22Rv1 (cell line): ENCODE measurements around the gene TCF23.

ENCODE experiments used
- ZFX ChIP-seq: fragments of 450-650 bp; IDR thresholded peaks from 2 replicates; pipeline ENCODE4 v1.6.1; 2017; ENCODE audit warnings: antibody characterized with exemption, borderline replicate concordance
- TF ChIP-seq, protein P1 (sequence below): fragments of 450-650 bp; IDR thresholded peaks from 2 replicates; pipeline ENCODE4 v1.5.1; 2017; ENCODE audit warnings: mild to moderate bottlenecking

DNA sequence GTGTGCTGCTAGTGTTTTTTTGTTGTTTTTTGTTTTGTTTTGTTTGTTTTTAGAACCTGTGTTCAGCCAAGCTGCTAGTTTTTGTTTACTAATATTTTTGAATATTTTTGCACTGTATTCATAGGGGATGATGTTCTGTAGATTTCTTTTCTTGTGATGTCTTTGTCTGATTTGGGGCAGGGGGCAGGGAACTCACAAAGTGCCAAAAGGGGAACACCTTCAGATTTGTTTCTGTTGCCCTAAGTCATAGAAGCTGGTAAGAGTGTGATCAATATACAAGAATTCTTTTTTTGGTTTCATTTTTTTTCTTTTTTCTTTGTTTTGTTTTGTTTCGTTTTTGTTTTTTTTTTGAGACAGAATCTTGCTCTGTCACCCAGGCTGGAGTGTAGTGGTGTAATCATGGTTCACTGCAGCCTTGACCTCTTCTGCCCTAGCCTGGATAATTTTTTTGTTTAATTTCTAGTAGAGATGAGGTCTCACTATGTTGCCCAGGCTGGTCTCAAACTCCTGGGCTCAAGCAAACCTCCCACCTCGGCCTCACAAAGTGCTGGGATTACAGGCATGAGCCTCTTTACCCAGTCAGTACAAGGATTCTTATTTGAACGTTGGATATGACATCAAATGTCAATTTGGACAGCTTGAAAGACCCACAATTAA is 30.7 kb downstream of the TCF23 start:
- TF ChIP-seq, protein P1, sequence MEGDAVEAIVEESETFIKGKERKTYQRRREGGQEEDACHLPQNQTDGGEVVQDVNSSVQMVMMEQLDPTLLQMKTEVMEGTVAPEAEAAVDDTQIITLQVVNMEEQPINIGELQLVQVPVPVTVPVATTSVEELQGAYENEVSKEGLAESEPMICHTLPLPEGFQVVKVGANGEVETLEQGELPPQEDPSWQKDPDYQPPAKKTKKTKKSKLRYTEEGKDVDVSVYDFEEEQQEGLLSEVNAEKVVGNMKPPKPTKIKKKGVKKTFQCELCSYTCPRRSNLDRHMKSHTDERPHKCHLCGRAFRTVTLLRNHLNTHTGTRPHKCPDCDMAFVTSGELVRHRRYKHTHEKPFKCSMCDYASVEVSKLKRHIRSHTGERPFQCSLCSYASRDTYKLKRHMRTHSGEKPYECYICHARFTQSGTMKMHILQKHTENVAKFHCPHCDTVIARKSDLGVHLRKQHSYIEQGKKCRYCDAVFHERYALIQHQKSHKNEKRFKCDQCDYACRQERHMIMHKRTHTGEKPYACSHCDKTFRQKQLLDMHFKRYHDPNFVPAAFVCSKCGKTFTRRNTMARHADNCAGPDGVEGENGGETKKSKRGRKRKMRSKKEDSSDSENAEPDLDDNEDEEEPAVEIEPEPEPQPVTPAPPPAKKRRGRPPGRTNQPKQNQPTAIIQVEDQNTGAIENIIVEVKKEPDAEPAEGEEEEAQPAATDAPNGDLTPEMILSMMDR, result no peak
- TF ChIP-seq ZFX, result no peak
